ENCODE data around the gene RUNDC1.

- TF ChIP-seq RNF2 (IDR thresholded peaks at IDR 0.05; ENCODE audit: borderline replicate concordance, low read depth, low read length, missing control alignments, poor library complexity, severe bottlenecking) (no peak), POLR2A (IDR thresholded peaks at IDR 0.05; ENCODE audit: control extremely low read depth in 1 of 2, low read depth in 2 of 2, low read length in 2 of 2) (no peak), CTCF (IDR thresholded peaks at IDR 0.05; ENCODE audit: control extremely low read depth in 1 of 3, insufficient read depth in 1 of 3, low read depth in 1 of 3, low read length in 3 of 3) (no peak), CEBPB (IDR thresholded peaks at IDR 0.05; ENCODE audit: low read depth, low read length) (no peak), RAD21 (IDR thresholded peaks at IDR 0.05 in 1 of 2, conservative IDR thresholded peaks at IDR 0.05 in 1 of 2; ENCODE audit: low read depth in 2 of 2, low read length in 2 of 2) (no peak), NRF1 (IDR thresholded peaks at IDR 0.05; ENCODE audit: low read depth, low read length) (no peak), SP2 (IDR thresholded peaks at IDR 0.05; ENCODE audit: low read length) (no peak)
These were observed 12.5 kb downstream of the RUNDC1 start for GRCh38 chr17:42992872-42993271.
